GM10266 (cell line): ENCODE data around the gene USB1.

ENCODE experiments used
- DNase-seq: peaks from one replicate; pipeline ENCODE4 v3.0.0; 2012; ENCODE audit errors: extremely low spot score
- TF ChIP-seq, protein P1 (sequence below): IDR thresholded peaks from 2 replicates; pipeline ENCODE4 v1.5.1; 2012; ENCODE audit warnings: mild to moderate bottlenecking, low read depth; ENCODE audit not compliant: control insufficient read depth, insufficient read depth; ENCODE audit errors: missing control alignments

The USB1 gene

GRCh38 chr16:57981636-57982035, 19.6 kb upstream of the USB1 start:
- TF ChIP-seq, protein P1, sequence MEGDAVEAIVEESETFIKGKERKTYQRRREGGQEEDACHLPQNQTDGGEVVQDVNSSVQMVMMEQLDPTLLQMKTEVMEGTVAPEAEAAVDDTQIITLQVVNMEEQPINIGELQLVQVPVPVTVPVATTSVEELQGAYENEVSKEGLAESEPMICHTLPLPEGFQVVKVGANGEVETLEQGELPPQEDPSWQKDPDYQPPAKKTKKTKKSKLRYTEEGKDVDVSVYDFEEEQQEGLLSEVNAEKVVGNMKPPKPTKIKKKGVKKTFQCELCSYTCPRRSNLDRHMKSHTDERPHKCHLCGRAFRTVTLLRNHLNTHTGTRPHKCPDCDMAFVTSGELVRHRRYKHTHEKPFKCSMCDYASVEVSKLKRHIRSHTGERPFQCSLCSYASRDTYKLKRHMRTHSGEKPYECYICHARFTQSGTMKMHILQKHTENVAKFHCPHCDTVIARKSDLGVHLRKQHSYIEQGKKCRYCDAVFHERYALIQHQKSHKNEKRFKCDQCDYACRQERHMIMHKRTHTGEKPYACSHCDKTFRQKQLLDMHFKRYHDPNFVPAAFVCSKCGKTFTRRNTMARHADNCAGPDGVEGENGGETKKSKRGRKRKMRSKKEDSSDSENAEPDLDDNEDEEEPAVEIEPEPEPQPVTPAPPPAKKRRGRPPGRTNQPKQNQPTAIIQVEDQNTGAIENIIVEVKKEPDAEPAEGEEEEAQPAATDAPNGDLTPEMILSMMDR, result no peak
- DNase-seq, result no peak

DNA sequence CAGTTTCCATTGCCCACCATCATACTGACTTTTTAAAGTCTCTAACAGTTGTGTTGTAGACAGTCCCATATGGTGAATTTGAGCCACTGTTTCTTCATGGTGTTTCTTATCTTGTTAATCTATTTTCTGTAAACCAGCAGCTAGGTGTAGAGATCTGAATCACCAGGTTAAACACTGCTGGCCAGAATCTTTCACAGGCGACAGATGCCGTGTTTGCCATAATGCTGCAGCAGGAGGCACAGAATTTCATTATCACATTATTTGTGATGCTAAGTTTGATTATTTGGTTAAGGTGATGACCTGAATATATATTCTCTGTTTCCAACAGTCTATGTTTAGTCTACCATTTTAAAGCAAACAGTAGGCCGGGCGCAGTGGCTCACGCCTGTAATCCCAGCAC, 18.8 kb upstream of the USB1 start:
- TF ChIP-seq, protein P1, result no peak

GRCh38 chr16:57984443-57985203, 16.6 kb upstream of the USB1 start:
- TF ChIP-seq, protein P1, result no peak
- DNase-seq, result peak; percentile 88

More for the DNA sequence above, 18.8 kb upstream of the USB1 start:
- DNase-seq, result no peak

DNA sequence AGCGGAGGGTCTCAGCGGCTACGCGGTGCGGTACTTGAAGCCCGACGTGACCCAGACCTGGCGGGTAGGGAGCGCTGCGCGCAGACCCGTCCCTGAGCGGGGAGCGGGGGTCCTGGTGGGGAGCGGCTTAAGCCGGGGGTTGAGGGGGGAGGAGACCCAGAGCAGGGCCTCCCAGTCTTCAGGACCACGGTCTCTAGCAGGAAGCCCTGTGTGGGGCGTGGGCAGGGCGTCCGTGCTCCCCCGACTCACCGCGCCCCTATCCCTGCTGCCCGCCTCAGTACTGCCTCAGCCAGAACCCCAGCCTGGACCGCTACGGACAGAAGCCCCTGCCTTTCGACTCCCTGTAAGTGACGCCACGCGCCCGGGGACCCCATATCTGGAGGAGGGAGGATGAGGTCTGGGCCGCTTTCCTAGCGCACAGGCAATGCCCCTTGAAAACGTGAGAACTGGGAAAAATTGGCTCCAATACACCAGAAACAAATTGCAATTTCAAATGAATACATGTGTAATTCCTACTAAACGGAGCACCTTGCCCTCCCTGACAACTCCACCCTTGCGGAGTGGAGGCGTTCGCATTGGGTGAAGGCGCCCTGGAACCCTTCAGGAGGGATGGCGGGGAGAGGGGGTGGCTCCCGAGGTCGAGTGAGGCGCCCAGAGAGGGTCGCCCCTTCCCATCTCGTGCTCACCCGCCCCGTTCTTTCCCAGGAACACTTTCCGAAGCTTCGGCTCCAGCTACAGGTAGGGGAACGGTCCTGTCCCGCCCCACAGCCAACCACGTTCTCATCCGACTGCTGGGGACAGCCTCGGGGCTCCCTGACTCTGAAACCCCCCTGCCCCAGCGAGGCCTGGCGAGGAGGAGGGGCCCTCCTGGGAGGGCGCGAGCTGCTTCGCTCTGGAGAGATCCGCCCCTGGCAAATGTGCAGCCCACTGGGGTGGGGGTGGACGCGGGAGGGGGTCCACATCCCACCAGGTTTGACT, 15.7 kb upstream of the USB1 start:
- no peak for DNase-seq
- TF ChIP-seq, protein P1, result no peak

DNA sequence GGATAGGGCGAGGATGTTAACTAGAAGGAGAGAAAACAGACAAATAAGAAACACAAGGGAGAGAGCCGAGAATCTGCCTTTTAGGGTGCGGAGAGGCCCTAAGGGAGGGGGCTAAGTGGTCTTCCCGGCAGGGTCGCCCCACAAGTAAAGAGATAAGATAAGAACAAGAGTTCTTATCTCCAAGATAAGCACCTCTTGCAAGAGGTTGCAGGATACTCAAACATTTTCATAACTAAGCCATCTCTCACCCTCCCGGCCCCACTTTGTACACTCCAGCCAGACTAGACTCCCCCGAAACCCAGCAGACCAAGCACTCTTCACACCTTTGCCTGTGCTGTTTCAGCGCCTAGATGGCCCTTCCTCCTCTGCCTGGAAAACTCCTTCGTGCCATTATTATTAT, 15.0 kb upstream of the USB1 start:
- no peak for DNase-seq
- TF ChIP-seq, protein P1, result no peak

DNA sequence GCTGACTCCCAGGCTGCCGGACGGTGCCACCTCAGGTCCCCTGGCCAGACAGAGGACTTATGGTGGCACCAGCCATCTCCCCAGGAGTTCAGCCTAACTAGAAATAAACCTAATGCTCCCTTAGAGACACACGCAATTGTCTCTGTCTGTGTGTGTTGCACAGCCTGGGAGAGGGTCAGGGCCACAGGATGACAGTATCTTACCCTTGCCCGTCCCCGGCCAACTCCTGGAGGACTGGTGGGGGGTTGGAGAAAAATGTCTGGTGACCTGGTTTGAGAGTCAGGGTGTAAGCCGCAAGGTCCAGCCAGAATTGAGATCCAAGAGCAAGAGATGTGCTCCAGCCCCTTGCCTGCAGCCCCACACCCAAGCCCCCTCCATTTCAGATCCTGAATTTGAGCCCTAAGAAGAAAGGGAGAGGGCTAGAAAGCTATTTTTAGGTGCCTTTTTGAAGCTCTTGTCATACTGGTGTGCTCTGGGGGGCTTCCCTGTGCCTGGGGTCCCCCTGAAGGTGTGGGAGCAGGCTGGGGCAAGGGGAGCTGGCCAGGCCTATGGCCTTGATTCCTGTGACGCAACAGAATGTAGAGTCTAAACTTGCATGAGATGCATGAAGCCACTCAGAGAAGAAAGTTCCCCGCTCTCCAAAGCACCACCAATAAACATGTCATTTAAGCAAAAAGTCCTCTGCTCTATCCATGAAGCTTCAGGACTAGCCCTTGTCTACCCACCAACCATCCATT, 13.6 kb upstream of the USB1 start:
- DNase-seq, result no peak
- TF ChIP-seq, protein P1, result no peak

DNA sequence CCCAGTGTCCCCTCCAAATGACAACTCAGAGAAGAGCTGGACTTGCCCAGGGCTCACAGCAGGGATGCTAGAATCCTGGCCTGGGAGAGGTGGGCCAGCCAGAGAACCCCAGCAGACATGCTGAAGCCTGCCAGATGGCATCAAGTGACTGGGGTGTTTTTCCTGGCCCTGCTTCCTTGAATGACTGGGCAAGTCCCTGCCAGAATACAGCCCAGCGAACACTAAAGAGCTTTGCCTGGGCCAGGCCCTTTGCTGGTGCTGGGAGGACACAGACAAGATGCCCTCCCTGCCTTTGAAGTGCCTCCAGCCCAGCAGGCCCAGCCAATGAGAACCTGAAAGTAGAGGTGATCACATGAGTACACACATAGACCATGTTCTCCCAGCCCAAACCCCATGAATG, 12.3 kb upstream of the USB1 start:
- no peak for DNase-seq
- TF ChIP-seq, protein P1, result no peak
